Measurements from ENCODE around the gene PCSK4.

Gene PCSK4

GRCh38 chr19:1435378-1435989 is 54.7 kb downstream of the PCSK4 start:
- DNase-seq = no peak

- no peak for DNase-seq
Measured at GRCh38 chr19:1434577-1435060, 55.5 kb downstream of the PCSK4 start.

GRCh38 chr19:1434040-1434366 is 56.1 kb downstream of the PCSK4 start:
- DNase-seq = no peak

GRCh38 chr19:1433119-1434039 is 56.8 kb downstream of the PCSK4 start:
- no peak for DNase-seq

- no peak for DNase-seq
Measured at GRCh38 chr19:1432507-1432887, 57.7 kb downstream of the PCSK4 start.

- DNase-seq = no peak
Measured at GRCh38 chr19:1431759-1432506, 58.2 kb downstream of the PCSK4 start.

All from activated naive CD4-positive, alpha-beta T cell (primary cell).